Retina (tissue), 1 donor: ENCODE data around the gene RBFOX1.

ENCODE experiments used
- DNase-seq: peaks from one replicate; pipeline ENCODE4 v3.0.0-alpha.2; 2016

RBFOX1 gene

GRCh38 chr16:7422036-7422888, 89.6 kb downstream of the RBFOX1 start:
- peak; percentile 69 for DNase-seq

- no peak for DNase-seq
Observed at GRCh38 chr16:7423434-7424044, 90.9 kb downstream of the RBFOX1 start.

- no peak for DNase-seq
Observed at GRCh38 chr16:7426161-7426560, 93.5 kb downstream of the RBFOX1 start.

GRCh38 chr16:7431723-7432122, 99.1 kb downstream of the RBFOX1 start:
- no peak for DNase-seq

- DNase-seq = no peak
Observed at GRCh38 chr16:7436306-7436705, 103.7 kb downstream of the RBFOX1 start.

GRCh38 chr16:7437135-7437804, 104.6 kb downstream of the RBFOX1 start:
- DNase-seq = no peak

GRCh38 chr16:7437843-7438242, 105.2 kb downstream of the RBFOX1 start:
- no peak for DNase-seq

GRCh38 chr16:7438601-7439000, 106.0 kb downstream of the RBFOX1 start:
- no peak for DNase-seq

GRCh38 chr16:7439518-7439917, 106.9 kb downstream of the RBFOX1 start:
- no peak for DNase-seq

GRCh38 chr16:7440886-7441400, 108.3 kb downstream of the RBFOX1 start:
- DNase-seq = peak; percentile 70

- DNase-seq = no peak
Observed at GRCh38 chr16:7442050-7442449, 109.4 kb downstream of the RBFOX1 start.

- peak; percentile 48 for DNase-seq
Observed at GRCh38 chr16:7443142-7443541, 110.5 kb downstream of the RBFOX1 start.

GRCh38 chr16:7443648-7444365, 111.2 kb downstream of the RBFOX1 start:
- no peak for DNase-seq

GRCh38 chr16:7449306-7449705, 116.7 kb downstream of the RBFOX1 start:
- no peak for DNase-seq

- no peak for DNase-seq
Observed at GRCh38 chr16:7449808-7450207, 117.2 kb downstream of the RBFOX1 start.

GRCh38 chr16:7450440-7450839, 117.8 kb downstream of the RBFOX1 start:
- no peak for DNase-seq

GRCh38 chr16:7452090-7452489, 119.4 kb downstream of the RBFOX1 start:
- no peak for DNase-seq

GRCh38 chr16:7456211-7456610, 123.6 kb downstream of the RBFOX1 start:
- no peak for DNase-seq

GRCh38 chr16:7458144-7458543, 125.5 kb downstream of the RBFOX1 start:
- DNase-seq = no peak

GRCh38 chr16:7470344-7470743, 137.7 kb downstream of the RBFOX1 start:
- no peak for DNase-seq

- DNase-seq = no peak
Observed at GRCh38 chr16:7471268-7471667, 138.6 kb downstream of the RBFOX1 start.

- DNase-seq = no peak
Observed at GRCh38 chr16:7482032-7482431, 149.4 kb downstream of the RBFOX1 start.
